ENCODE data around the gene PTPN18. TPM values are rescaled to one million over a fixed set of nuclear protein-coding genes. Genes with fewer than 3 reads are reported as not detected.

Gene PTPN18
- total RNA-seq, 1 experiment from 2014 or later, result 16.3 TPM

DNA sequence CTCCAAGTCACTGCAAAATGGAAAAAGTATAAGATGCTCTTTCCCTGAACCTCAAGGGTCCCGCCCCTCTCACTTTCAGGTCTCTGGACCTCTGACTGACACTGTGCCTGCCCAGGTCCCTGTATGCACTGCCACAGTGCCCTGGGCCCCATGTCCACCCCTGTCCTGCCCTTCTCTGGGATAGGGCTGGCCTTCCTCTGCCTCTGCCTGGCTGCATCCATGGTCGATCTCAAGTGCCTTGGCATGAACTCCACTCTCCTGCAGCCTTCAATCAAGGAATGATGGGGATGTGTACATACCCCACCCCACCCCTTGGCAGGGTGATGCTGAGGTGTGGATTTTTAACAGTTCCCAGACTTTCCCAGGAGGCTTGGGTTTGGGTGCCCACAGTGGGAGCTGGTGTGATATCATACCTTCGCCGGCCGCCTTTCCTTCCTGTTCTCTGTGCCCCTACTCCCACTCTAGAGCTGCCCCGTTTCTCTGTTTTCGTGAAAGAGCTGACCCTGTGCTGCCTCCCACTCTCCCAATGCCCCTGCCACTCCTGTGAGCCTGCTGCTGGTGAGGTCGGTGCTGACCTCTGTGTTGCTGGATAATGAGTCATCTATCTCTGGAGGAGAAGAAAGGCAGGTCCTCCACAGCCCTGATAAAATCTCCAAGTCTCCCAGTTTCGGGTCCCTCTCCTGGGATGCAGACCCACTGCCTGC is 18.9 kb downstream of the PTPN18 start:
- H3K4me1 Mint-ChIP-seq, result peaks cover 16 to 27% of the 10 kb centered on the region in 2 experiments
- peaks cover 7% of the 10 kb centered on the region for H3K27me3 Mint-ChIP-seq (ENCODE audit: low read depth)
- TF ChIP-seq, protein P1, sequence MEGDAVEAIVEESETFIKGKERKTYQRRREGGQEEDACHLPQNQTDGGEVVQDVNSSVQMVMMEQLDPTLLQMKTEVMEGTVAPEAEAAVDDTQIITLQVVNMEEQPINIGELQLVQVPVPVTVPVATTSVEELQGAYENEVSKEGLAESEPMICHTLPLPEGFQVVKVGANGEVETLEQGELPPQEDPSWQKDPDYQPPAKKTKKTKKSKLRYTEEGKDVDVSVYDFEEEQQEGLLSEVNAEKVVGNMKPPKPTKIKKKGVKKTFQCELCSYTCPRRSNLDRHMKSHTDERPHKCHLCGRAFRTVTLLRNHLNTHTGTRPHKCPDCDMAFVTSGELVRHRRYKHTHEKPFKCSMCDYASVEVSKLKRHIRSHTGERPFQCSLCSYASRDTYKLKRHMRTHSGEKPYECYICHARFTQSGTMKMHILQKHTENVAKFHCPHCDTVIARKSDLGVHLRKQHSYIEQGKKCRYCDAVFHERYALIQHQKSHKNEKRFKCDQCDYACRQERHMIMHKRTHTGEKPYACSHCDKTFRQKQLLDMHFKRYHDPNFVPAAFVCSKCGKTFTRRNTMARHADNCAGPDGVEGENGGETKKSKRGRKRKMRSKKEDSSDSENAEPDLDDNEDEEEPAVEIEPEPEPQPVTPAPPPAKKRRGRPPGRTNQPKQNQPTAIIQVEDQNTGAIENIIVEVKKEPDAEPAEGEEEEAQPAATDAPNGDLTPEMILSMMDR (conservative IDR thresholded peaks at IDR 0.05), result no peak
- no peak overlapping the region for H3K27ac ChIP-seq (ENCODE audit: insufficient read length, low read depth, low read length)
- peaks cover 8% of the 10 kb centered on the region for H3K23me2 ChIP-seq (ENCODE audit: insufficient read length, low read depth, low read length, poor library complexity, severe bottlenecking)
- H2BK120ac ChIP-seq (ENCODE audit: low read depth, low read length, poor library complexity, severe bottlenecking), result no peak overlapping the region
- H2AFZ ChIP-seq (ENCODE audit: low read length), result no peak overlapping the region
- H3K4me2 ChIP-seq (ENCODE audit: insufficient read depth, insufficient read length, low read length), result no peak overlapping the region
- no peaks in the 10 kb centered on the region for H3K79me1 ChIP-seq (ENCODE audit: insufficient read depth, low read depth, low read length, poor library complexity, severe bottlenecking)
- H2BK15ac ChIP-seq (ENCODE audit: low read depth, low read length), result no peak overlapping the region
- H3K4ac ChIP-seq (ENCODE audit: low read depth, low read length), result no peak overlapping the region
- H2AK5ac ChIP-seq (ENCODE audit: insufficient read length, low read length), result no peak overlapping the region
- H3K27ac Mint-ChIP-seq, result peak overlapping the region in 2 of 3 experiments; percentile 24 to 57; a peak in 1 of 7 replicates
- H3K27me3 ChIP-seq (ENCODE audit: insufficient read depth, low read length), result no peaks in the 10 kb centered on the region
- no peak overlapping the region for H2BK20ac ChIP-seq (ENCODE audit: low read depth, low read length, poor library complexity, severe bottlenecking)
- H3K4me1 ChIP-seq (ENCODE audit: insufficient read depth, low read length), result no peaks in the 10 kb centered on the region; the same call in 1 of the 2 replicates
- H3K23ac ChIP-seq (ENCODE audit: insufficient read length, low read depth, low read length), result no peak overlapping the region
- no peaks in the 10 kb centered on the region for H3K9me3 ChIP-seq (ENCODE audit: control insufficient read depth, low read depth, low read length)
- H3K56ac ChIP-seq (ENCODE audit: insufficient read length, low read depth, low read length), result no peak overlapping the region
- H4K5ac ChIP-seq (ENCODE audit: insufficient read length, low read depth, low read length), result no peak overlapping the region
- no peak overlapping the region for H2BK12ac ChIP-seq (ENCODE audit: insufficient read length, low read depth, low read length)
- no peak for DNase-seq
- H3T11ph ChIP-seq (ENCODE audit: low read length), result no peak overlapping the region
- H3K79me2 ChIP-seq (ENCODE audit: insufficient read depth, low read length), result no peaks in the 10 kb centered on the region
- no peak overlapping the region for H2BK5ac ChIP-seq (ENCODE audit: insufficient read length, low read length)
- H3K4me3 Mint-ChIP-seq, result no peak overlapping the region; a peak in 1 of 5 replicates
- no CpG with 5 or more reads among the region's 9 CpGs for WGBS (ENCODE audit: extremely low coverage, insufficient read length, low lambda C conversion rate)
- H4K20me1 ChIP-seq (ENCODE audit: control insufficient read depth, insufficient read depth, insufficient read length), result no peaks in the 10 kb centered on the region
- no peak overlapping the region for H3K9ac ChIP-seq (ENCODE audit: extremely low read depth, insufficient read length, low read length)
- H3K18ac ChIP-seq (ENCODE audit: insufficient read length, low read depth, low read length), result no peak overlapping the region
- H3K14ac ChIP-seq (ENCODE audit: insufficient read depth, low read length), result no peak overlapping the region
- no peaks in the 10 kb centered on the region; a peak in 1 of 5 replicates for H3K9me3 Mint-ChIP-seq
- H4K91ac ChIP-seq (ENCODE audit: insufficient read length, low read depth, low read length), result no peak overlapping the region
- no peak overlapping the region for H4K8ac ChIP-seq (replicated peaks; ENCODE audit: insufficient read length, low read depth, low read length)
- H3K36me3 Mint-ChIP-seq (ENCODE audit: insufficient read depth in 1 of 3, low read depth in 3 of 3), result peaks cover 8 to 28% (median 20%) of the 10 kb centered on the region in 3 experiments
